ENCODE measurements around the gene UBE2C.
"Not testable (repeated sequence)": the region's sequence is repeated elsewhere in the genome, so short reads cannot be mapped to it uniquely, and the experiment has no call there.

UBE2C gene

DNA sequence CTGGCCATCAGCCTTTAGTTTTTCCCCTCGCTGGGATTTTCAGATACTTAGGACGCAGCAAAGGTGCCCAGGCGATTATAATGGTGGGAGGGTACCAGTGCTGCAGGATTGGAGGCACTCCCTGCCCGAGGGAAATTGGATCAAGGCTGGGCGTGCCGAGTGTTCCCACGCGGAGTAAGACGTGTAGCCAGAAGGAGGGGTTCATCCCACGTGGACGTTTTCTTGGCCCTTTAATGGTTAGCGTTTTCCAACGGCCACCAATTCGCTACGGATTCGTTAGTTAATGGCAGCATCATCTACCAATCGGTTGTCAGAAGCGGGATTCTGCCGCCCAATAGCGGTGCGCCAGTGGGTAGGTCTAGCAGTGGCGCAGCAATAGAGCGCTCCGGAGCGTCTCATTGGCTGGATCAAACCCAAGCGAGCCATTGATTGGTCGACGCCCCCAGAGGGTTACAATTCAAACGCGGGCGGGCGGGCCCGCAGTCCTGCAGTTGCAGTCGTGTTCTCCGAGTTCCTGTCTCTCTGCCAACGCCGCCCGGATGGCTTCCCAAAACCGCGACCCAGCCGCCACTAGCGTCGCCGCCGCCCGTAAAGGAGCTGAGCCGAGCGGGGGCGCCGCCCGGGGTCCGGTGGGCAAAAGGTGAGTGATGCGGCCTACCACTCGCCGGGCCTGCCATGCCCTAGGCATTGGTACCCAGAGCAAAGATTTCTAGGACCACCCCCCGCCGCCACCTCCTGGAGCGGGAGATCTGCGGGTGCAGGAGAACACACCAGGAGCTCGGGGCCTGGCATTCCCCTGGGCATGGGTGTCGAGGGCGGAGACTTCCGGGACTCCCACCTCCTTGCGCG lies at the start of gene UBE2C:
TSS of gene UBE2C (plus strand) at position 488 of the 849 bp plus-strand sequence. CDS start at position 540, 52 bp downstream.
- Histone ChIP-seq H3K27me3 (replicated peaks; ENCODE audit: control insufficient read depth, insufficient read depth, low read length) (no peaks in the 10 kb centered on the region), H3K4me3 (replicated peaks; ENCODE audit: low read depth, low read length) (peak within 1 kb of the TSS; percentile 89), H3K36me3 (ENCODE audit: control insufficient read depth, insufficient read depth, low read length) (peaks cover 25% of the 10 kb centered on the region)
- DNase-seq (ENCODE audit: extremely low read depth, insufficient read length), result peak; percentile 91
- TF ChIP-seq CTCF (IDR thresholded peaks at IDR 0.05; ENCODE audit: insufficient read depth, low read length, poor library complexity, severe bottlenecking), result no peak

DNA sequence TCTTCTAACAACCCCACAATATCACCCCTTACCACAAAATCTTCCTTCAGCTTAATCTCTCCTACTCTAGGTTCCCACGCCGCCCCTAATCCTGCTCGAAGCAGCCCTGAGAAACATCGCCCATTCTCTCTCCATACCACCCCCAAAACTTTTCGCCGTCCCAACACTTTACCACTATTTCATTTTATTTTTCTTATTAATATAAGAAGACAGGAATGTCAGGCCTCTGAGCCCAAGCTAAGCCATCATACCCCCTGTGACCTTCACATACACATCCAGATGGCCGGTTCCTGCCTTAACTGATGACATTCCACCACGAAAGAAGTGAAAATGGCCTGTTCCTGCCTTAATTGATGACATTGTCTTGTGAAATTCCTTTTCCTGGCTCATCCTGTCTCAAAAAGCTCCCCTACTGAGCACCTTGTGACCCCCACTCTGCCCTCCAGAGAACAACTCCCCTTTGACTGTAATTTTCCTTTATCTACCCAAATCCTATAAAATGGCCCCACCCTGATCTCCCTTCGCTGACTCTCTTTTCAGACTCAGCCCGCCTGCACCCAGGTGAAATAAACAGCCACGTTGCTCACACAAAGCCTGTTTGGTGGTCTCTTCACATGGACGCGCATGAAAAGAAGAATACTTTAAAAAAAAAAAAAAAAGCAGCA lies 47.7 kb upstream of the UBE2C start:
- DNase-seq (ENCODE audit: extremely low read depth, insufficient read length); H3K4me3 ChIP-seq (replicated peaks; ENCODE audit: low read depth, low read length); H3K27me3 ChIP-seq (replicated peaks; ENCODE audit: control insufficient read depth, insufficient read depth, low read length); H3K36me3 ChIP-seq (ENCODE audit: control insufficient read depth, insufficient read depth, low read length): not testable (repeated sequence)

DNA sequence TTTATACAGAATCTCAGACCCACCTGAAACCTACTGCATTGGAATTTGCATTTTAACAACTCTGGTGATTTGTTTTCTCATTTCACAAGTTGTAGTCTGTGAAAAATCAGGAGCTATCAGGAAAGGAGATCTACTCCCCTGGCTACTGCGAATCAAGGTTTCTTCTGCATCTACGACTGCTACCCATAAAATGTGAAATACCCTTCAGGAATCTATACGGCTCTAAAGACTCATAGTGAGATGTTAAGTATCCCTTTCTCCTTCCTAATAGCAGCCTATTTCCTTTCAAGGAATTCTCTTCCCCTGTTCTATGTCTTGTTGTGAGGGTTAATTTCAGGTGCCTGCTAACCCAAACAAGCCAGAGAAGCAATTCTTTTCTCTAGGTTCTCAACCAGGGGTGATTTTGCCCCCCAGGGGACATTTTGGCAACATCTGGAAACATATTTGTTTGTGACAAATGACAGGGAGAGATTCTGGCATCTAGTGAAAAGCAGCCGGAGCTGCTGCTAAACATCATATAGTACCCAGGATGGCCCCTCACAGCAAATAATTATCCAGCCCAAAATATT lies 47.1 kb upstream of the UBE2C start:
- no peak for TF ChIP-seq CTCF (IDR thresholded peaks at IDR 0.05; ENCODE audit: insufficient read depth, low read length, poor library complexity, severe bottlenecking)
- Histone ChIP-seq H3K4me3 (replicated peaks; ENCODE audit: low read depth, low read length) (no peak overlapping the region), H3K27me3 (replicated peaks; ENCODE audit: control insufficient read depth, insufficient read depth, low read length) (no peaks in the 10 kb centered on the region), H3K36me3 (ENCODE audit: control insufficient read depth, insufficient read depth, low read length) (no peaks in the 10 kb centered on the region)
- DNase-seq (ENCODE audit: extremely low read depth, insufficient read length), result no peak

- no peak overlapping the region for H3K4me3 ChIP-seq (replicated peaks; ENCODE audit: low read depth, low read length)
- no peak for TF ChIP-seq CTCF (IDR thresholded peaks at IDR 0.05; ENCODE audit: insufficient read depth, low read length, poor library complexity, severe bottlenecking)
- no peak for DNase-seq (ENCODE audit: extremely low read depth, insufficient read length)
- H3K27me3 ChIP-seq (replicated peaks; ENCODE audit: control insufficient read depth, insufficient read depth, low read length), result no peaks in the 10 kb centered on the region
- no peaks in the 10 kb centered on the region for H3K36me3 ChIP-seq (ENCODE audit: control insufficient read depth, insufficient read depth, low read length)
These were observed 46.5 kb upstream of the UBE2C start for GRCh38 chr20:45765980-45766379.

- H3K4me3 ChIP-seq (replicated peaks; ENCODE audit: low read depth, low read length), result no peak overlapping the region
- no peak for TF ChIP-seq CTCF (IDR thresholded peaks at IDR 0.05; ENCODE audit: insufficient read depth, low read length, poor library complexity, severe bottlenecking)
- H3K36me3 ChIP-seq (ENCODE audit: control insufficient read depth, insufficient read depth, low read length), result no peaks in the 10 kb centered on the region
- H3K27me3 ChIP-seq (replicated peaks; ENCODE audit: control insufficient read depth, insufficient read depth, low read length), result no peaks in the 10 kb centered on the region
- no peak for DNase-seq (ENCODE audit: extremely low read depth, insufficient read length)
These were observed 44.0 kb upstream of the UBE2C start for GRCh38 chr20:45768479-45768878.

- TF ChIP-seq CTCF (IDR thresholded peaks at IDR 0.05; ENCODE audit: insufficient read depth, low read length, poor library complexity, severe bottlenecking), result peak; percentile 84
- Histone ChIP-seq H3K4me3 (replicated peaks; ENCODE audit: low read depth, low read length) (no peak overlapping the region), H3K36me3 (ENCODE audit: control insufficient read depth, insufficient read depth, low read length) (no peaks in the 10 kb centered on the region), H3K27me3 (replicated peaks; ENCODE audit: control insufficient read depth, insufficient read depth, low read length) (no peaks in the 10 kb centered on the region)
- DNase-seq (ENCODE audit: extremely low read depth, insufficient read length), result no peak
These were observed 41.2 kb upstream of the UBE2C start for GRCh38 chr20:45771182-45771759.
